CD4-positive, alpha-beta T cell treated with Interleukin-12 subunit alpha and Interleukin-12 subunit beta, for 1 hour (primary cell): ENCODE measurements around the gene RBMX.

ENCODE experiments used
- DNase-seq: peaks from one replicate; pipeline ENCODE4 v3.0.0-alpha.2; 2020

The RBMX gene

DNA sequence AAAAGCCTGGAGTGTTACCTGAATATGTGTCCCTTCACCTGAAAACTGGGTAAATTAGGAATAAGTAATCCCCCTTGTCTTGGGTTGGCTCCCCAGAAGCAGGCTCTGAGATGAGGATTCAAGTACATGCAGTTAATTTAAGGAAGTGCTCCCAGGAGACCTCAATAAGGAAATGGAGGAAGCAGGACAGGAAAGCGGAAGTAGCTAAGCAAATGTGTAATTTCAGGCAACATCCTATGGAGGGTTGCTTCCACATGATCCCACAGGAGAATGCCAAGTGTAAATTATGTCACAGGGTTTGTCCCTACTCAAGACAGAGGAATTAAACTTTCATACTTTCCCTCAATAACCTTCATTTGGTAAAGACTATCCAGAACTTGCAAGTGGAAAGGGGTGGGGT is 51.7 kb downstream of the RBMX start:
- DNase-seq = no peak

GRCh38 chrX:136827026-136827425 is 53.5 kb downstream of the RBMX start:
- DNase-seq = no peak

DNA sequence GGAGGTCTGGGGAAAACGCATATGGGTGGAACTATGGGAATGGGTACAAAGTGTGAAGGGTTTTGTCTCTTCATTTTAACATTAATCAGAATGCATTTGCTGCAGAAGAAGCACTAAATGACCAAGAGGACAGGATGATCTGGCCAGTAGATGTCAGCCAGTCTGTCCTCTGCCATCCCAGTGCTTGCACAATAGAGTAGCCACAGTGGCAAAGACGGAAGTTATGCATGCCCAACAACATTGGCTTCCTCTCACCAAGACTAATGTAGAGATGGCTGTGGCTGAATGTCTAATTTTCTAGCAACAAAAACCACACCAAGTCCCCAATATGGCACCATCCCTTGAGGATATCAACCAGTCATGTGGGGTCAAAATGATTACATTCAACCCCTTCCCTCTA is 54.8 kb downstream of the RBMX start:
- no peak for DNase-seq
